ENCODE results near the gene RABEP2.
"Not testable (repeated sequence)": the region's sequence is repeated elsewhere in the genome, so short reads cannot be mapped to it uniquely, and the experiment has no call there.

Gene RABEP2

GRCh38 chr16:28878083-28878926 lies 46.7 kb downstream of the RABEP2 start, which contains the start of gene ATP2A1:
ATP2A1 (plus strand) TSS chr16:28878488; CDS start chr16:28878672, 184 bp downstream.
- no peak for DNase-seq

- no peak for DNase-seq
These were observed 47.4 kb downstream of the RABEP2 start for GRCh38 chr16:28877655-28878000.

GRCh38 chr16:28876973-28877654 lies 47.9 kb downstream of the RABEP2 start:
- DNase-seq, result no peak

GRCh38 chr16:28876019-28876659 lies 48.9 kb downstream of the RABEP2 start:
- no peak for DNase-seq

- no peak for DNase-seq
These were observed 49.7 kb downstream of the RABEP2 start for GRCh38 chr16:28875134-28876018.

- DNase-seq, result no peak
These were observed 50.6 kb downstream of the RABEP2 start for GRCh38 chr16:28874406-28874805.

GRCh38 chr16:28873543-28874201 lies 51.4 kb downstream of the RABEP2 start:
- DNase-seq, result no peak

- no peak for DNase-seq
These were observed 52.1 kb downstream of the RABEP2 start for GRCh38 chr16:28872952-28873351.

- DNase-seq, result no peak
These were observed 55.8 kb downstream of the RABEP2 start for GRCh38 chr16:28869201-28869600.

- not testable (repeated sequence) for DNase-seq
These were observed 57.4 kb downstream of the RABEP2 start for GRCh38 chr16:28867646-28868045.

- no peak for DNase-seq
These were observed 57.8 kb downstream of the RABEP2 start for GRCh38 chr16:28867241-28867640.

GRCh38 chr16:28866454-28866804 lies 58.6 kb downstream of the RABEP2 start:
- no peak for DNase-seq

- DNase-seq, result no peak
These were observed 59.1 kb downstream of the RABEP2 start for GRCh38 chr16:28865722-28866453.

- no peak for DNase-seq
These were observed 59.9 kb downstream of the RABEP2 start for GRCh38 chr16:28865001-28865688.

- no peak for DNase-seq
These were observed 60.9 kb downstream of the RABEP2 start for GRCh38 chr16:28863929-28864793.

- no peak for DNase-seq
These were observed 65.7 kb downstream of the RABEP2 start for GRCh38 chr16:28859326-28859725.

- DNase-seq, result no peak
These were observed 66.6 kb downstream of the RABEP2 start for GRCh38 chr16:28858421-28858820.
